Measurements from ENCODE around the gene NDUFS4. TPM values are rescaled to one million over a fixed set of nuclear protein-coding genes. Genes with fewer than 3 reads are reported as not detected.

The NDUFS4 gene
- total and polyA plus RNA-seq, 2 of the 4 experiments (the other 2 are of a cell fraction), result 34.2 to 70.1 TPM

- DNase-seq (no peak), ATAC-seq (ENCODE audit: low read depth) (no peak)
- POLR2A ChIA-PET (ENCODE audit: unreplicated experiment), result no interaction called here
- intact Hi-C loops (cut with micrococcal nuclease) (no loop called here), dilution Hi-C loops (cut with HindIII; ENCODE audit: low sequenced_read_pairs, unreplicated experiment) (no loop called here), in situ Hi-C loops (cut with MboI; ENCODE audit: low sequenced_read_pairs) (no loop called here)
- Histone ChIP-seq H2BK15ac (ENCODE audit: low read depth, low read length) (no peak overlapping the region), H3K18ac (ENCODE audit: low read depth, low read length) (no peak overlapping the region), H3K4ac (ENCODE audit: low read depth, low read length) (no peak overlapping the region), H3K9me1 (ENCODE audit: insufficient read depth, low read length) (peaks cover 5% of the 10 kb centered on the region; the same call in 1 of the 2 replicates), H3K9ac (ENCODE audit: low read depth, low read length) (no peak overlapping the region), H3K27ac (ENCODE audit: insufficient read depth, low read length) (no peak overlapping the region), H3K4me3 (ENCODE audit: insufficient read depth, low read depth, low read length) (no peak overlapping the region), H4K5ac (ENCODE audit: low read depth, low read length) (no peak overlapping the region), H3K4me1 (ENCODE audit: control insufficient read depth, insufficient read depth, low read length) (peaks cover under 1% of the 10 kb centered on the region; the same call in 1 of the 2 replicates), H4K91ac (ENCODE audit: insufficient read depth, low read depth, low read length) (no peak overlapping the region), H3K14ac (replicated peaks; ENCODE audit: low read depth, low read length) (no peak overlapping the region), H4K8ac (ENCODE audit: low read depth in 2 of 2, low read length in 2 of 2) (no peak overlapping the region), H3K27me3 (ENCODE audit: control insufficient read depth, insufficient read depth, low read length) (no peaks in the 10 kb centered on the region), H3K9me3 (ENCODE audit: control insufficient read depth, insufficient read depth, low read length) (no peaks in the 10 kb centered on the region), H2BK20ac (ENCODE audit: low read depth, low read length) (no peak overlapping the region), H3K36me3 (ENCODE audit: control insufficient read depth, insufficient read depth, low read length) (no peaks in the 10 kb centered on the region), H3K79me1 (ENCODE audit: low read depth in 1 of 2, low read length in 2 of 2) (peaks cover 14 to 38% of the 10 kb centered on the region in 2 experiments; a peak in 3 of 4 replicates), H2AFZ (replicated peaks; ENCODE audit: low read length, poor library complexity) (no peak overlapping the region), H3K23ac (ENCODE audit: low read depth, low read length) (no peak overlapping the region), H2AK9ac (replicated peaks; ENCODE audit: low read depth, low read length, poor library complexity) (no peak overlapping the region), H3K56ac (ENCODE audit: extremely low read depth, insufficient read depth, low read length) (no peak overlapping the region), H2BK5ac (ENCODE audit: low read depth, low read length, poor library complexity, severe bottlenecking) (no peak overlapping the region), H2AK5ac (ENCODE audit: low read depth, low read length) (no peak overlapping the region), H4K20me1 (ENCODE audit: insufficient read depth, low read length) (peaks cover 20% of the 10 kb centered on the region), H3K4me2 (ENCODE audit: low read depth, low read length) (no peak overlapping the region), H2BK120ac (ENCODE audit: low read depth, low read length) (no peak overlapping the region)
- CTCF ChIA-PET, result no interaction called here
- WGBS, 2 experiments (ENCODE audit: extremely low coverage in 2 of 2, insufficient read length in 1 of 2), result no CpG with 5 or more reads among the region's 4 CpGs
- TF ChIP-seq NFE2L2 (IDR thresholded peaks at IDR 0.05; ENCODE audit: low read depth, low read length) (no peak), RFX5 (IDR thresholded peaks at IDR 0.05; ENCODE audit: low read depth, low read length) (no peak), BHLHE40 (IDR thresholded peaks at IDR 0.05; ENCODE audit: low read depth, low read length) (no peak), USF2 (IDR thresholded peaks at IDR 0.05; ENCODE audit: low read depth, low read length) (no peak), RCOR1 (IDR thresholded peaks at IDR 0.05; ENCODE audit: insufficient replicate concordance, low read length) (no peak), MAZ (IDR thresholded peaks at IDR 0.05; ENCODE audit: borderline replicate concordance, low read depth, low read length) (no peak), FOS (IDR thresholded peaks at IDR 0.05; ENCODE audit: low read depth, low read length) (no peak), MAFK (IDR thresholded peaks at IDR 0.05; ENCODE audit: low read depth, low read length) (no peak), POLR2A (IDR thresholded peaks at IDR 0.05; ENCODE audit: low read depth, low read length) (no peak), CTCF (conservative IDR thresholded peaks at IDR 0.05; ENCODE audit: low read depth, low read length) (no peak), MXI1 (IDR thresholded peaks at IDR 0.05; ENCODE audit: borderline replicate concordance, low read depth, low read length) (no peak), ELK1 (IDR thresholded peaks at IDR 0.05; ENCODE audit: borderline replicate concordance, low read depth, low read length) (no peak), RAD21 (IDR thresholded peaks at IDR 0.05; ENCODE audit: low read length) (no peak)
- BruUV-seq (replicated peaks), result no TSS peak
Observed at GRCh38 chr5:53597894-53598293, 37.5 kb downstream of the NDUFS4 start.
